GM23338 (cell line): ENCODE measurements around the gene DUSP15. TPM values are rescaled to one million over a fixed set of nuclear protein-coding genes. Genes with fewer than 3 reads are reported as not detected.

Source experiments
- ATAC-seq: fragments of 200-7000 bp; cut with Tn5 transposase; 3 replicates; pipeline ENCODE4 v1.9.1; 2020
- DNase-seq: peaks from one replicate; pipeline ENCODE4 v3.0.0-alpha.2; 2015; ENCODE audit warnings: low spot score
- H2AFZ ChIP-seq: fragments of 200-600 bp; sonication (generic); 2 replicates; pipeline ENCODE4 v1.8.0; 2016; ENCODE audit warnings: antibody characterized with exemption, mild to moderate bottlenecking, moderate library complexity
- H3F3A ChIP-seq: fragments of 200-600 bp; sonication (generic); replicated peaks from 2 replicates; pipeline ENCODE4 v1.8.0; 2017; ENCODE audit warnings: antibody characterized with exemption, mixed run types, low read depth
- H3K27ac ChIP-seq: fragments of 200-600 bp; sonication (generic); 2 replicates; pipeline ENCODE4 v1.6.1; 2016; ENCODE audit warnings: low read depth
- H3K27me3 ChIP-seq: fragments of 200-600 bp; sonication (generic); 2 replicates; pipeline ENCODE4 v1.8.0; 2016; ENCODE audit warnings: mild to moderate bottlenecking, mixed run types, moderate library complexity; ENCODE audit not compliant: insufficient read depth
- H3K36me3 ChIP-seq: fragments of 200-600 bp; sonication (generic); 2 replicates; pipeline ENCODE4 v1.8.0; 2016; ENCODE audit warnings: mild to moderate bottlenecking; ENCODE audit not compliant: insufficient read depth
- H3K4me1 ChIP-seq: fragments of 200-600 bp; sonication (generic); 2 replicates; pipeline ENCODE4 v1.8.0; 2016; ENCODE audit warnings: mild to moderate bottlenecking, moderate library complexity; ENCODE audit not compliant: insufficient read depth
- H3K4me2 ChIP-seq: fragments of 200-600 bp; sonication (generic); 2 replicates; pipeline ENCODE4 v1.7.1; 2017; ENCODE audit warnings: mixed run types
- H3K4me3 ChIP-seq: fragments of 200-600 bp; sonication (generic); 2 replicates; pipeline ENCODE4 v1.6.1; 2016; ENCODE audit warnings: mixed run types
- H3K79me2 ChIP-seq: fragments of 200-600 bp; sonication (generic); replicated peaks from 2 replicates; pipeline ENCODE4 v1.8.0; 2017; ENCODE audit warnings: mild to moderate bottlenecking; ENCODE audit not compliant: insufficient read depth
- H3K9me2 ChIP-seq: fragments of 200-600 bp; sonication (generic); 2 replicates; pipeline ENCODE4 v1.8.0; 2017; ENCODE audit not compliant: insufficient read depth
- H4K20me1 ChIP-seq: fragments of 200-600 bp; sonication (generic); replicated peaks from 2 replicates; pipeline ENCODE4 v1.8.0; 2017; ENCODE audit warnings: mild to moderate bottlenecking; ENCODE audit not compliant: insufficient read depth
- H3K27ac Mint-ChIP-seq: 2 replicates; pipeline ENCODE4 v1.8.0; 2020; ENCODE audit warnings: inconsistent platforms, mild to moderate bottlenecking, moderate library complexity, mixed read lengths
- H3K27me3 Mint-ChIP-seq: 3 replicates; pipeline ENCODE4 v1.8.0; 2022; ENCODE audit warnings: low read depth, mild to moderate bottlenecking, moderate library complexity, mixed read lengths, inconsistent platforms; ENCODE audit not compliant: insufficient read depth, poor library complexity
- H3K36me3 Mint-ChIP-seq: 3 replicates; pipeline ENCODE4 v1.8.0; 2021; ENCODE audit warnings: low read depth, mild to moderate bottlenecking, inconsistent platforms, moderate library complexity, mixed read lengths
- H3K4me1 Mint-ChIP-seq: 3 replicates; pipeline ENCODE4 v1.8.0; 2020; ENCODE audit warnings: mild to moderate bottlenecking, inconsistent platforms, mixed read lengths
- H3K4me3 Mint-ChIP-seq: 3 replicates; pipeline ENCODE4 v1.8.0; 2021; ENCODE audit warnings: moderate library complexity, mild to moderate bottlenecking, inconsistent platforms, mixed read lengths
- H3K9me3 Mint-ChIP-seq: 3 replicates; pipeline ENCODE4 v1.8.0; 2020; ENCODE audit warnings: moderate library complexity, mild to moderate bottlenecking, inconsistent platforms, mixed read lengths
- CREB1 ChIP-seq: fragments of 250-450 bp; sonication (Bioruptor Pico); IDR thresholded peaks from 2 replicates; pipeline ENCODE4 v1.5.0; 2020; ENCODE audit warnings: low read depth, mild to moderate bottlenecking, moderate library complexity
- CTCF ChIP-seq, 2 experiments: fragments of 200-600 bp in 1 of 2; sonication (generic) in 1 of 2; conservative IDR thresholded peaks; 2 replicates each; pipeline versions ENCODE4 v1.5.1 to v1.6.1; 2016 to 2017; ENCODE audit warnings: antibody characterized with exemption in 2 of 2, low read depth in 2 of 2, mild to moderate bottlenecking in 2 of 2, moderate library complexity in 1 of 2
- EZH2 ChIP-seq: fragments of 200-600 bp; sonication (generic); IDR thresholded peaks from one replicate; pipeline ENCODE4 v1.8.0; 2017; ENCODE audit warnings: antibody characterized with exemption, mild to moderate bottlenecking, low read depth; ENCODE audit not compliant: unreplicated experiment
- EZH2phosphoT487 ChIP-seq: fragments of 200-600 bp; sonication (generic); IDR thresholded peaks from one replicate; pipeline ENCODE4 v1.8.1; 2018; ENCODE audit warnings: antibody characterized with exemption; ENCODE audit not compliant: unreplicated experiment
- JUNB ChIP-seq: IDR thresholded peaks from one replicate; pipeline ENCODE4 v1.6.1; 2016; ENCODE audit warnings: antibody characterized with exemption; ENCODE audit not compliant: unreplicated experiment
- NANOG ChIP-seq: IDR thresholded peaks from 2 replicates; pipeline ENCODE4 v1.6.1; 2016; ENCODE audit warnings: antibody characterized with exemption, borderline replicate concordance
- POLR2AphosphoS5 ChIP-seq: IDR thresholded peaks from 2 replicates; pipeline ENCODE4 v1.6.1; 2016; ENCODE audit warnings: antibody characterized with exemption, low read depth
- STAT1 ChIP-seq: IDR thresholded peaks from one replicate; pipeline ENCODE4 v1.6.1; 2016; ENCODE audit warnings: antibody characterized with exemption; ENCODE audit not compliant: unreplicated experiment
- ZNF114 ChIP-seq: fragments of 250-450 bp; sonication (Bioruptor Pico); IDR thresholded peaks from 2 replicates; pipeline ENCODE4 v1.5.0; 2020; ENCODE audit warnings: mild to moderate bottlenecking, moderate library complexity
- ZNF331 ChIP-seq: fragments of 250-450 bp; sonication (Bioruptor Pico); IDR thresholded peaks from 2 replicates; pipeline ENCODE4 v1.5.0; 2020; ENCODE audit warnings: low read depth, mild to moderate bottlenecking, moderate library complexity
- ZNF462 ChIP-seq: fragments of 250-450 bp; sonication (Bioruptor Pico); IDR thresholded peaks from 2 replicates; pipeline ENCODE4 v1.5.0; 2020; ENCODE audit warnings: mild to moderate bottlenecking, moderate library complexity
- polyA plus RNA-seq: library from polyadenylated mRNA; unstranded; fragments of >200 nt; fragmentation: Nextera tagmentation; extraction: Ambion mirVana; gene quantifications from 2 replicates; pipeline ENCODE4 v1.2.1, GENCODE V29; 2016
- total RNA-seq: library from RNA; depleted of rRNA; stranded (reverse); fragments of >200 nt; shearing (Covaris generic); gene quantifications from 2 replicates; pipeline ENCODE4 v1.2.3, GENCODE V29; 2014

DUSP15 gene
- total and polyA plus RNA-seq, 2 experiments from 2014 or later = 0.61 to 2.8 TPM

- Mint-ChIP-seq H3K4me3 (no peak overlapping the region), H3K4me1 (peaks cover 8% of the 10 kb centered on the region), H3K9me3 (no peaks in the 10 kb centered on the region), H3K36me3 (no peaks in the 10 kb centered on the region), H3K27ac (no peak overlapping the region), H3K27me3 (peaks cover 14% of the 10 kb centered on the region)
- Histone ChIP-seq H3F3A (0 out of 2 replicates have a peak, but pooled peaks cover 6% of the 10 kb centered on the region), H3K27ac (no peak overlapping the region), H3K79me2 (no peaks in the 10 kb centered on the region), H3K4me3 (no peak overlapping the region), H3K36me3 (no peaks in the 10 kb centered on the region), H4K20me1 (no peaks in the 10 kb centered on the region; the same call in 1 of the 2 replicates), H3K9me2 (no peaks in the 10 kb centered on the region), H3K27me3 (no peaks in the 10 kb centered on the region), H3K4me2 (no peak overlapping the region), H2AFZ (no peak overlapping the region), H3K4me1 (peaks cover 12% of the 10 kb centered on the region)
- TF ChIP-seq POLR2AphosphoS5 = no peak
- no peak for TF ChIP-seq EZH2
- TF ChIP-seq CTCF (conservative IDR thresholded peaks at IDR 0.05; ENCODE audit: low read depth in 2 of 2) = no peak
- ATAC-seq (no peak), DNase-seq (no peak)
Measured at GRCh38 chr20:31820228-31820627, 50.1 kb downstream of the DUSP15 start.

GRCh38 chr20:31819083-31819784, 51.1 kb downstream of the DUSP15 start, which contains the start of gene MYLK2:
TSS of gene MYLK2 (plus strand) at chr20:31819356. CDS start at chr20:31819581, 225 bp downstream.
- 0 out of 2 replicates have a peak, but pooled peaks cover 10% of the 10 kb centered on the region for H3F3A ChIP-seq
- Mint-ChIP-seq H3K27me3 (peaks cover 14% of the 10 kb centered on the region), H3K4me1 (peaks cover 12% of the 10 kb centered on the region), H3K4me3 (no peak within 1 kb of the TSS), H3K36me3 (no peaks in the 10 kb centered on the region), H3K27ac (no peak within 1 kb of the TSS), H3K9me3 (no peaks in the 10 kb centered on the region)
- no peaks in the 10 kb centered on the region; the same call in 1 of the 2 replicates for H4K20me1 ChIP-seq
- no peak within 1 kb of the TSS for H3K27ac ChIP-seq
- ATAC-seq (no peak), DNase-seq (peak; percentile 37)
- no peak within 1 kb of the TSS for H2AFZ ChIP-seq
- H3K9me2 ChIP-seq = no peaks in the 10 kb centered on the region
- H3K79me2 ChIP-seq = no peaks in the 10 kb centered on the region
- no peaks in the 10 kb centered on the region for H3K27me3 ChIP-seq
- no peaks in the 10 kb centered on the region for H3K36me3 ChIP-seq
- no peak within 1 kb of the TSS for H3K4me3 ChIP-seq
- H3K4me2 ChIP-seq = no peak within 1 kb of the TSS
- H3K4me1 ChIP-seq = peaks cover 13% of the 10 kb centered on the region
- TF ChIP-seq CTCF (conservative IDR thresholded peaks at IDR 0.05; ENCODE audit: low read depth in 2 of 2) (no peak), EZH2 (no peak), EZH2phosphoT487 (no peak), POLR2AphosphoS5 (no peak), JUNB (no peak), ZNF331 (CRISPR knock-in tag) (no peak), NANOG (no peak), CREB1 (CRISPR knock-in tag) (no peak), ZNF114 (CRISPR knock-in tag) (no peak), ZNF462 (CRISPR knock-in tag) (no peak), STAT1 (no peak)
